ENCODE data around the gene GAPT. TPM values are rescaled to one million over a fixed set of nuclear protein-coding genes. Genes with fewer than 3 reads are reported as not detected.

GAPT gene
- total RNA-seq, 1 donor from 2014 or later, result 1.6 TPM

GRCh38 chr5:58543723-58544122, 52.5 kb downstream of the GAPT start:
- no peaks in the 10 kb centered on the region for H3K36me3 Mint-ChIP-seq
- peaks cover 3% of the 10 kb centered on the region for H3K4me1 Mint-ChIP-seq
- H3K4me3 Mint-ChIP-seq, result no peak overlapping the region
- H3K27ac Mint-ChIP-seq, result no peak overlapping the region
- no peak for TF ChIP-seq CTCF (IDR thresholded peaks at IDR 0.05; ENCODE audit: unreplicated experiment)
- no peak for DNase-seq (ENCODE audit: low spot score in 2 of 2, unreplicated experiment in 2 of 2)
- H3K9me3 Mint-ChIP-seq, result peaks cover 9% of the 10 kb centered on the region
- H3K27me3 Mint-ChIP-seq (ENCODE audit: low read depth), result no peaks in the 10 kb centered on the region

DNA sequence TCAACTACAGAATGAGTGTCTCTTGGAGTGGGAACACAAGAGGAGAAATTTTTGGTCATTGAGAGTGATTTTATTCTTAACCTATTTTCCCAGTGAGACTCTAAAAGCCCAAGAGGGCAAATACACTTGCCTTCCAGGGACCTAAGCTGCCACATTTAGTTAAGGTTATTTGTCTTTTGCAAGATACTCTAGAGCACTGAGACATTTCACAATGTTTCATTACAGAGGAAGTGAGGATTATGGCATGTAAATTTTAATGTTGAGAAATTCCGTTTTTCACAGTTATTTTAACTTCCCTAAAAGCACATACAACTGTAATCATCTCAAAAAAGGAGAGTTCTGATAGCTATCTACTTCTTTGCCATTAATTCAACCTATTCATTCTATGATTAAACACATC, 53.0 kb downstream of the GAPT start:
- Mint-ChIP-seq H3K27ac (no peak overlapping the region), H3K4me1 (peaks cover 3% of the 10 kb centered on the region), H3K36me3 (no peaks in the 10 kb centered on the region), H3K4me3 (no peak overlapping the region), H3K27me3 (ENCODE audit: low read depth) (no peaks in the 10 kb centered on the region), H3K9me3 (peaks cover 4% of the 10 kb centered on the region)
- DNase-seq (ENCODE audit: low spot score in 2 of 2, unreplicated experiment in 2 of 2), result no peak
- no peak for TF ChIP-seq CTCF (IDR thresholded peaks at IDR 0.05; ENCODE audit: unreplicated experiment)

GRCh38 chr5:58544926-58545325, 53.7 kb downstream of the GAPT start:
- H3K36me3 Mint-ChIP-seq, result no peaks in the 10 kb centered on the region
- no peaks in the 10 kb centered on the region for H3K27me3 Mint-ChIP-seq (ENCODE audit: low read depth)
- no peak for TF ChIP-seq CTCF (IDR thresholded peaks at IDR 0.05; ENCODE audit: unreplicated experiment)
- no peak overlapping the region for H3K27ac Mint-ChIP-seq
- peaks cover 3% of the 10 kb centered on the region for H3K4me1 Mint-ChIP-seq
- DNase-seq (ENCODE audit: low spot score in 2 of 2, unreplicated experiment in 2 of 2), result no peak
- H3K4me3 Mint-ChIP-seq, result no peak overlapping the region
- no peaks in the 10 kb centered on the region for H3K9me3 Mint-ChIP-seq

- no peaks in the 10 kb centered on the region for H3K27me3 Mint-ChIP-seq (ENCODE audit: low read depth)
- no peaks in the 10 kb centered on the region for H3K36me3 Mint-ChIP-seq
- H3K9me3 Mint-ChIP-seq, result no peaks in the 10 kb centered on the region
- TF ChIP-seq CTCF (IDR thresholded peaks at IDR 0.05; ENCODE audit: unreplicated experiment), result no peak
- peaks cover 3% of the 10 kb centered on the region for H3K4me1 Mint-ChIP-seq
- no peak overlapping the region for H3K27ac Mint-ChIP-seq
- no peak overlapping the region for H3K4me3 Mint-ChIP-seq
- no peak for DNase-seq (ENCODE audit: low spot score in 2 of 2, unreplicated experiment in 2 of 2)
Measured at GRCh38 chr5:58545912-58546311, 54.7 kb downstream of the GAPT start.

Small RNA genes lying within 50 kb of the gene (microRNA-seq; reads per million reads assigned to microRNA genes)
- not detected for gene MIR548AE2

Other genes starting within 250 kb of the GAPT start
- gene PLK2, start 31.3 kb upstream of the GAPT start, total RNA-seq, result 510 to 549 TPM (median 531 TPM) in 3 replicates
- 0.77 to 1.2 TPM (median 0.80 TPM) in 3 replicates for gene RAB3C, start 91.6 kb downstream of the GAPT start, total RNA-seq